ENCODE data around the gene SYT1. TPM values are rescaled to one million over a fixed set of nuclear protein-coding genes. Genes with fewer than 3 reads are reported as not detected.

The SYT1 gene
- total and polyA plus RNA-seq, 2 donors (not counting 1 experiment from before 2014, with no cell fraction given) = 0.60 to 1.3 TPM

- H4K20me1 ChIP-seq (ENCODE audit: control insufficient read depth, insufficient read depth, low read length, poor library complexity, severe bottlenecking) = no peaks in the 10 kb centered on the region
- no peaks in the 10 kb centered on the region for H3K9me3 Mint-ChIP-seq (ENCODE audit: insufficient read depth)
- POLR2A ChIA-PET = no interaction called here
- no CpG with 5 or more reads among the region's 2 CpGs for WGBS (ENCODE audit: insufficient coverage)
- CTCF ChIA-PET = interaction anchor here (1.0 kb wide), 1 partner anchor 17 kb away, joined by 3 read pairs; no protein-coding TSS in a partner anchor
- H3K4me1 ChIP-seq (ENCODE audit: control insufficient read depth in 2 of 2, insufficient read depth in 2 of 2, low read length in 2 of 2) = no peaks in the 10 kb centered on the region
- no peak for ATAC-seq (ENCODE audit: low read depth)
- H3K27me3 Mint-ChIP-seq = no peaks in the 10 kb centered on the region
- H3K4me2 ChIP-seq (replicated peaks; ENCODE audit: low read depth, low read length, poor library complexity, severe bottlenecking) = no peak overlapping the region
- no peak overlapping the region for H3K4me3 ChIP-seq (ENCODE audit: control extremely low read depth in 1 of 5, extremely low read depth in 1 of 5, insufficient read depth in 1 of 5, low read depth in 2 of 5, low read length in 4 of 5)
- DNase-seq = no peak
- H3K4me1 Mint-ChIP-seq = no peaks in the 10 kb centered on the region
- no peak overlapping the region for H3K9ac ChIP-seq (ENCODE audit: low read length)
- no peaks in the 10 kb centered on the region for H3K79me2 ChIP-seq (ENCODE audit: control insufficient read depth, insufficient read depth, low read length)
- H2AFZ ChIP-seq (ENCODE audit: insufficient read depth, low read depth, low read length, poor library complexity, severe bottlenecking) = no peak overlapping the region
- H3K27me3 ChIP-seq (replicated peaks in 1 of 4; ENCODE audit: control extremely low read depth in 1 of 4, control insufficient read depth in 3 of 4, insufficient read depth in 4 of 4, low read length in 3 of 4) = no peaks in the 10 kb centered on the region
- H3K27ac Mint-ChIP-seq = no peak overlapping the region
- TF ChIP-seq EZH2 (IDR thresholded peaks at IDR 0.05; ENCODE audit: borderline replicate concordance, insufficient read depth, low read depth, low read length, poor library complexity, severe bottlenecking) (no peak), CTCF (IDR thresholded peaks at IDR 0.05) (no peak)
- H3K4me3 Mint-ChIP-seq = no peak overlapping the region
- no peaks in the 10 kb centered on the region for H3K36me3 ChIP-seq (replicated peaks in 1 of 2; ENCODE audit: control extremely low read depth in 1 of 2, control insufficient read depth in 1 of 2, extremely low read depth in 1 of 2, insufficient read depth in 2 of 2, low read length in 1 of 2)
- no peaks in the 10 kb centered on the region for H3K9me3 ChIP-seq (ENCODE audit: control extremely low read depth in 1 of 3, control insufficient read depth in 2 of 3, insufficient read depth in 1 of 3, low read length in 2 of 3)
- intact Hi-C loops (cut with micrococcal nuclease) = no loop called here
- H3K27ac ChIP-seq (ENCODE audit: low read length in 2 of 2) = no peak overlapping the region
Measured at GRCh38 chr12:79125358-79125757, 260.8 kb downstream of the SYT1 start.

GRCh38 chr12:79127271-79127751 lies 262.7 kb downstream of the SYT1 start:
- WGBS (ENCODE audit: insufficient coverage) = 57% methylated on average over 2 of the region's 3 CpGs
- Histone ChIP-seq H3K36me3 (replicated peaks in 1 of 2; ENCODE audit: control extremely low read depth in 1 of 2, control insufficient read depth in 1 of 2, extremely low read depth in 1 of 2, insufficient read depth in 2 of 2, low read length in 1 of 2) (no peaks in the 10 kb centered on the region), H3K4me2 (replicated peaks; ENCODE audit: low read depth, low read length, poor library complexity, severe bottlenecking) (no peak overlapping the region), H3K4me3 (ENCODE audit: control extremely low read depth in 1 of 5, extremely low read depth in 1 of 5, insufficient read depth in 1 of 5, low read depth in 2 of 5, low read length in 4 of 5) (no peak overlapping the region), H3K27me3 (replicated peaks in 1 of 4; ENCODE audit: control extremely low read depth in 1 of 4, control insufficient read depth in 3 of 4, insufficient read depth in 4 of 4, low read length in 3 of 4) (no peaks in the 10 kb centered on the region), H3K9me3 (ENCODE audit: control extremely low read depth in 1 of 3, control insufficient read depth in 2 of 3, insufficient read depth in 1 of 3, low read length in 2 of 3) (no peaks in the 10 kb centered on the region), H3K79me2 (ENCODE audit: control insufficient read depth, insufficient read depth, low read length) (no peaks in the 10 kb centered on the region), H4K20me1 (ENCODE audit: control insufficient read depth, insufficient read depth, low read length, poor library complexity, severe bottlenecking) (no peaks in the 10 kb centered on the region), H3K9ac (ENCODE audit: low read length) (no peak overlapping the region), H3K27ac (ENCODE audit: low read length in 2 of 2) (no peak overlapping the region), H2AFZ (ENCODE audit: insufficient read depth, low read depth, low read length, poor library complexity, severe bottlenecking) (no peak overlapping the region), H3K4me1 (ENCODE audit: control insufficient read depth in 2 of 2, insufficient read depth in 2 of 2, low read length in 2 of 2) (no peaks in the 10 kb centered on the region)
- ATAC-seq (ENCODE audit: low read depth) = no peak
- H3K4me3 Mint-ChIP-seq = no peak overlapping the region
- H3K9me3 Mint-ChIP-seq (ENCODE audit: insufficient read depth) = no peaks in the 10 kb centered on the region
- H3K4me1 Mint-ChIP-seq = no peaks in the 10 kb centered on the region
- H3K27ac Mint-ChIP-seq = no peak overlapping the region
- POLR2A ChIA-PET = no interaction called here
- intact Hi-C loops (cut with micrococcal nuclease) = no loop called here
- H3K27me3 Mint-ChIP-seq = no peaks in the 10 kb centered on the region
- TF ChIP-seq CTCF (IDR thresholded peaks at IDR 0.05) (no peak), EZH2 (IDR thresholded peaks at IDR 0.05; ENCODE audit: borderline replicate concordance, insufficient read depth, low read depth, low read length, poor library complexity, severe bottlenecking) (no peak)
- DNase-seq = no peak
- CTCF ChIA-PET = no interaction called here

Data from B cell (primary cell).